Panc1 (cell line): ENCODE measurements around the gene TFDP2.

ENCODE experiments used
- POLR2AphosphoS5 ChIP-seq: IDR thresholded peaks from 2 replicates; pipeline ENCODE4 v1.6.1; 2012; ENCODE audit warnings: mild to moderate bottlenecking, low read depth, low read length, moderate library complexity
- REST ChIP-seq, 2 experiments: IDR thresholded peaks; 2 replicates each; pipeline ENCODE4 v1.6.1; 2011 to 2012; ENCODE audit warnings: low read depth in 2 of 2, control low read depth in 1 of 2, low read length in 1 of 2, mild to moderate bottlenecking in 1 of 2, moderate library complexity in 1 of 2; ENCODE audit not compliant: insufficient read depth in 1 of 2

- no peak for TF ChIP-seq POLR2AphosphoS5
- TF ChIP-seq REST (IDR thresholded peaks at IDR 0.05; ENCODE audit: insufficient read depth in 1 of 2, low read depth in 2 of 2, low read length in 1 of 2), result no peak
These were observed 26.1 kb upstream of the TFDP2 start for GRCh38 chr3:142175478-142175877.
